ENCODE measurements around the gene DNM2.

The DNM2 gene

DNA sequence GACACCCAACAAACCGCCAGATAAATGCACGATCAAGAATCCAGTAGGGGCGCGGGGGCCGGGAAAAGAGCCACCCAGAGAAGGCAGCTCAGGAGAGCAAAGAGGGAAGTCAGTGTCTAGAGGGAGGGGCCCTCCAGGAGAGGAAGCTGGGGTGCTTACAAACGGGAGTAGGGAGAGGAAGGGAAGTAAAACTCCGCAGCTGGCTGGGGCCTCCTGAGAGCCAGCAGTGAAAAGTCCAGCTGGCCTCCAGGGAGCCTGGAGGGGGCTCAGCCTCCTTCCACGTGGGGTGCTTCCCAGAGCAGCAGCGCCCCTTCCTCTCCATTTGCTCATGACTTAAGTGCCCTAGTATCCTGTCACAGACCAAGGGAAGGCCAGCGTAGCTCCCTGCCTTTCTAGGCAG lies 66.4 kb downstream of the DNM2 start:
- DNase-seq = no peak

DNA sequence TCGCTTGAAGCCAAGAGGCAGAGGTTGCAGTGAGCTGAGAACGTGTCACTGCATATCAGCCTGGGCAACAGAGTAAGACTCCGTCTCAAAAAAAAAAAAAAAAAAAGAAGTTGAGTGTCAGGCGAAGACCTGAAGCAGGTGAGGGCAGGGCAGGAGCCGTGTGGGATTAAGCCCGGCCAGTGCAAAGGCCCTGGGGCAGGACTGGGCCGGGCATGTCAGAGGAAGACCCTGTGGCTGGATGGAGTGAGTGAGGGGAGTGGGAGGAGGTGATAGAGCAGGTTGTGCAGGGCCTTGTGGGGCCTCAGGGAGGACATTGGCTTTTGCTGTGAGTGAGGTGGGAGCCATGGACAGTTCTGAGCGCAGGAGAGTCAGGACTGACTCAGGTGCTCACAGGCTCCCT lies 70.3 kb downstream of the DNM2 start:
- DNase-seq = no peak

DNA sequence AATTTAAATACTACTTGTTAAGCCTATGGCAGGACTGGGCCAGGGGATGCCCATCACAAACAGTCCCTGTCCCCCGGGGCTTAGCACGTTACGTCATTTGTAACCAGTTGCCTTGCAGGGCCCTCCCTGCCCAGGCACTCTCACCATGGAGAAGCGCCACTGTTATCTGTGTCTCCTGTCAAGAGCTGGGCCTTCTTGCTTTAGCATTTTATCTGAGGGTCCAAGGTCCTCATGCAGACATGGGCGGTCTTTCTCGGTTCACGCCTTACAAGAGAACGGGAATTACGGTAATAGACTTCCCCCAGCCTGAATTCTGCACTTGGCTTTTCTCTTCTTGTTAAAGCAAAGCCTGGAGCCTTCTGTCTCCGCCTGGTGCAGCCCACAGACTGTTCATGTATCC lies 72.0 kb downstream of the DNM2 start:
- no peak for DNase-seq

DNA sequence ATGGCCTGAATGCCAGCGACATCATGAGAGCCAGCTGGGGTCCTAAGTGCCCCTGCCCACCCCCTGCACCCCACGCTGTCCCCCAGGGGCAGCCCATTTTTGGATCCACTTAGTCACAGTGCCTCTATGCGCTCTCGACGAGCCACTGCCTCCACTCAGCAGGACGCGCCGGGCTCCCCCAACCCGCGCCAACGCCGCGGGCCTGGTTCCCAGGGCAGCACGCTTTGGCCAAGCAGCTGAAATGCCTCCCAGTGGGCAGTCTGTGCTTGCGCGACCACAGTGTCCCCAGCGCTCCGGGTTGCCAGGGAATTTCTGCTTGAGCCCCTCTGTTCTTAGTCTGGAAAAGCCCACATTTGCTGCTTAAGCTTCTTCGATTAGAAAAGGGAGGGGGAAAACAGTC lies 78.8 kb downstream of the DNM2 start:
- DNase-seq = no peak

DNA sequence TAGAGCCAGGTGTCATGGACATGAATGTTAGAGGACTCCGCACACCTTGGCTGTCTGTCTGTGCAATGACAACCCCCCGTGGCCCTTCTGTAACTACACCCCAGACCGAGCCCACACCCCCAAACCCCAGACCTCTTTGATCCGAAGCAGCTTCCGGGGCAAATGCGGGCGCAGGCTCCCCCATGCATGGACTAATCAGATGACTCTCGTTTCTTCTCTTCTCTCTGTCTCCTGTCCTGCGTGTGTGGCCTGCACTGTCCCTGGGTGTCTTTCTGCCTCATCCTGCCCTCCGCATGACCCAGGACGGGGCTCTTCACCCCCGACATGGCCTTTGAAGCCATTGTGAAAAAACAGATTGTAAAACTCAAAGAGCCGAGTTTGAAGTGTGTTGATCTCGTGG lies 79.2 kb downstream of the DNM2 start:
- no peak for DNase-seq

DNA sequence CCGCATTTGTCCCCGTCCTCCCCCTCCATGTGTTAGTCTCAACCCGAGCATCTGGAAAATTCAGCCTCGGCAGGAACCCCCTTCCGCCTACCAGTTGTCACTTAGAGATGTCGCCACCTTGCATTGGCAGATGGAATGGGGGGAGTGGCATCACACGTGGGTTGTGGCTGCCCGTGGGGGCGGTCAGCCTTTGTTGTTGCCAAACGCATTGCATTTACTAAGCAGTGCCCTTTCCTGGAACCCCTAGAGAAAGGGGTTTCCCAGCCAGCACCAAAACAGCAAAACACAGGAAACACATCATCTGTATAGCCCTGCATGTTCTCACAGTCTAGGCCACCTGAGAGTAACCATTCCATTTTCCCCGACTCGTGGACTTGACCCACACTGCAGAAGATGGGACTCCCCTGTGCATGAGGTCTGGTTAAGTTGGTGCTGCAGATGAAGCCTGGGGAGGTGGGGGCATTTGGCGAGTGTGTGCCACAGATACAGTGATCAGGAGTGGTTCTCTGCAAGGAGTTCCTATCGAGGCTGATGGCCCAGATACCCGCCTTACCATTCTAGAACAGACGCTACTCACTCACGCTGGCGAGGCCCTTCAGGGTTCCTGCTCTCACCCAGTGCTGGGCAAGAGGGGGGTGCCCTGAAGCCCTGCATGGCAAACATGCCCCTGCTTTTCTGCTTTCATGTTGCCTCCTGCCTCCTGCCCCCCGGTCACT lies 79.8 kb downstream of the DNM2 start:
- DNase-seq = no peak

DNA sequence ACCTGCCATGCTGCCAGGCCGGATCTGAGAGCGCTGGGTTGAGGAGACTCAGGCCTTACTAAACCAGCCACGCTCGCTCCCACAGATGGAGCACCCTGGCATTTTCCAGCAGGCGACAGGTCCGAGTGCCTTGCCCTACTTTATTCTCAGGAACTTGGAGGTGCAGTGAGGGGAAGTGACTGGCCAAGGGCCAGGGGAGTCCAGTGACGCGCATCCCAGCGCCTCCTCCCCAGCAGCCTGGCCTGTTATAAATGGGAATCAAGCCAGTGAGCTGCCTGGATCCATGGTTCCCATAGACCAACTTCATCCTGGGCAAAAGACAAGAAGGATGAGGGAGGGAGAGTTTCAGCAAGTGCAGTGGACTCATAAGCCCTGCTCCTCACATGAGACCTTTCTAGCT lies 82.6 kb downstream of the DNM2 start:
- no peak for DNase-seq

DNA sequence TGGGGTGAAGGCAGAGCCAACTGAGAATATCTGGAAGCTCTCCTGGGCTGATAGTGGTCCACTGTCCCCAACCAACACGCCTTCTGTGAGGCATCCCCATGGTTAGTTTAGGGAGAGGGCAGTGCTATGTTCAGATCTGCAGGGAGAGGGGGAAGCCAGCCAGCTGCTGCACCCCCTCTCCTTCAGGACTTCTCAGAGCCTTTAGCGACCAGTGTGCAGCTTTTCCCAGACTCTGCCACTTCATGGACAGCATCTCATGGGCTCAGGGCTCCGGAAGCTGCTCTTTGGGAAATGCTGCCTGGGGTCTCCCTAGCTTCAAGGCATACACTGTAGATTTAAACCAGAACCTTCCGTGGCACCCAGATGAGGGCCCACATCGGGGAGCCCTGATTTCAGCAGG lies 84.6 kb downstream of the DNM2 start:
- no peak for DNase-seq

DNA sequence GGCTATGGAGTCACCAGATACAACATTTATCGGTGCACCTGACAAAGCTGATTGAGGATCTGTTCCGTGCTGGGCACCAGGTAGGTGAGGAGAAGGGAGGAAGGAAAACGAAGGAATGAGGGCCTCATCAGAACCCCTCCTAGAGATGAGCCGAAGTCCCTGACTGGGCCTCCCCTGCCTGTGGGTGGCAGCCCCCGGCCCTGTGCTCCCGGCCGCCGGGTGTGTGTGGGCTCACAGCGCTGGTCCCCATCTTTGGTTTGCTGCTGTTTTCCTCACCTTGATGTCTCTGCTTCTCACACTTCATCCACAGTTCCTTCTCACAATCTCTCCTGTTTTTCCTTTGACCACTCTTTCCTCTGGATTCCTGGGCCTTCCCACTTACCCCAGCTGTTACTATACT lies 85.4 kb downstream of the DNM2 start:
- DNase-seq = no peak

DNA sequence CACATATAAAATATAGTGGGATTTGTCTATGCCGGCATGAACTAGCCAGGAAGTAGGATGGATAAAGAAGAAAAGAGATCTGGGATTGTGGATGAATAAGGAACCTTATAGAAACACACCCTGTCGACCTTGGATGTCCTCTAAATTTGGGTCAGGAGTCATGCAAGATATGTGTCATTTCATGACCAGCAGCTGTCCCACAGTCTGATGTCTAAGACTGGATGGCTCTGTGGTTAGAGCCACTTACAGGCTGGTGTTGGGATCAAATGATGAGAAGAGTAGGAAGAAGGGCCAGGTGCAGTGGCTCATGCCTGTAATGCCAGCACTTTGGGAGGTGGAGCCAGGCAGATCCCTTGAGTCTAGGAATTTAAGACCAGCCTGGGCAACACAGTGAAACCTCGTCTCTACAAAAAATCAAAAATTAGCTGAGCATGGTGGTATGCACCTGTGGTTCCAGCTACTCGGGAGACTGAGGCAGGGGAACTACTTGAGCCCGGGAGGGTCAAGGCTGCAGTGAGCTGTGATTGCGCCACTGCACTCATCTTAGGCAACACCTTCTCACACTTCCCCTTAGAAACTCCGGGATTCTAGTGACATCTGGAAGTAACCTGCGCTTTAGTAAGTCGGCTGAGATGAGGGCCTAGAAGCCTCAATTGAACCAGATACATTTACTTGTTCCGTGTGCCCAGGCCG lies 87.3 kb downstream of the DNM2 start:
- DNase-seq = no peak

DNA sequence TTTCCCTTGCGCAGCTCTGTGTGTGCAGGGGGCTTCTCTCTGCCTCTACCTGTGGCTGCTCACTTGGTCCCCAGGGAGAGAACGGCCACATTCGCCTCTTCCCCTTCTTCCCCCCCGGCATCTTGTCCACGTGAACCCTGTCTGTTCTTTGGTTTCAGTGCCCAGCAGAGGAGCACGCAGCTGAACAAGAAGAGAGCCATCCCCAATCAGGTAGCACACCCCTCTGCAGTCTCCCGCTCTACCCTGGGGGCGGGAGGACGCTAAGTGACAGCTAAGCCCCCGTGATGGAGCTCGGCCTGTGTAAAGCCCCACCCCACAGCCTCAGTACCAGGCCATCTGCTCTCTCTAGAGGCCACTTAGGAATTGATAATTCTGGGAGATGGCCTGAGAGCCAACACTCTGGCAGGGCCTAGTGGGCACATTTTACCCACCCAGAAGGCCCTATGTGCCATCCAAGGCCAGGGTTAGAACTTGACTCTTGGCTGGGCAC lies 87.9 kb downstream of the DNM2 start:
- no peak for DNase-seq

DNA sequence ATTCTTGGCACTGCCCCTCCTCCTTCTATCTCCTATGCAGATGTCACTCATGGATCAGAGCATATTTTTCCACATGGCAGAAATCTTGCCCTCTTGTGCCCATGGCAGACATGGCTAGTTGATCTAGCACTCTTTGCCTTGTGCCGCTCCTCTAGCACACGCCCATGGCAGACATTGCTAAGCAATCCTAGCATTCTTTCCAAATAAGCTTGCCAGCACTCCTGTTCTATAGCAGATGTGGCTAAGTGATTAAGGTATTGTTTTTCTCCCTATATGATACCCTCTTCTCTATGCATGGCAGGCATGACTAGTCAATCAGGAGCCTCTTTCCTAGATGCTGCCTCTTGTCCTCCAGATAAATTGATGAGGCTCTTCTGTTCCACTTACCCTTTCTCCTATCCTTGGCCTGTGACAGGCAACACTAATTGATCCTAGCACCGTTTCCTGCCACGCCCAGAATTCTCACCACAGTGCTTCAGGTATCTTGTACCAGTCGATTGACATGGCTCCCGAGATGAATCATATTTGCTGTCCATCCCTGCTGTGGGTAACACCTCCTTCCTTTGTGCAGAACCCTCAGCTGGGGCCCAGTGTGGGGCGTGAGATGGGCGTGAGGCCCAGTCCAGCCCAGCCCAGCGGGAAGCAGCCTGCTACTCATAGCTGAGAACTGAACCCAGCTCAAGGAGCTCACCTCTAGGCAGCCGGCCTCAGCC lies 91.2 kb downstream of the DNM2 start:
- no peak for DNase-seq

DNA sequence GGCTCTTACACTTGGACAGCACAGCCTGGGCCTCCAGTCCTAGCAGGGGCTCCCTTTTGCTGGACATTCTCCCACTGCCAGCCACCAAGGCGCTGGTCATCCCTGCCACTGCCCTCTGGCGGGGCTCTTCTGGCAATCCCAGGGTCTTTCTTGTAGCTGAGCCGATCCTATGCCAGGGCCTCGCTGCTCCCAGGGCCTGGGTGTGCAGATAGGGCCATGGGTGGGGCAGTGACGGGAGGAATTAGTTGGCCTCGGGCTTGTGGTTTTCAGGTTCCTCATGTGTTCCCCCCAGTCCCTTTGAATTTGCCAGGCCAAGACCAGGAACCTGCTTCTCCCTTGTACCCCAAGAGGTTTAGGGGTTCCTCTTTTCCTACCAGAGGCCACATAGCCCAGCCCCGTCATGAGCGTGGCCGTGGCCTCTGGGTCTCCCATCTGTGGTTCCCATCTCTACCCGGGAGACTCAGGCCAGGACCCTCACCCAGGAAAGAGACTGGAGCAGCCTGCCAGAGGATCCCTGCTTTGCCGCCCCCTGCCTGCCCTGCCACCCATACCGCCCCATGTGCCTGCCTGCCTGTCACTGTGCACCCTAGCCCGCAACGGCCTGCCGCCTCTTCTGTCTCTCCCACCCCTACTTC lies 91.9 kb downstream of the DNM2 start:
- DNase-seq = no peak

DNA sequence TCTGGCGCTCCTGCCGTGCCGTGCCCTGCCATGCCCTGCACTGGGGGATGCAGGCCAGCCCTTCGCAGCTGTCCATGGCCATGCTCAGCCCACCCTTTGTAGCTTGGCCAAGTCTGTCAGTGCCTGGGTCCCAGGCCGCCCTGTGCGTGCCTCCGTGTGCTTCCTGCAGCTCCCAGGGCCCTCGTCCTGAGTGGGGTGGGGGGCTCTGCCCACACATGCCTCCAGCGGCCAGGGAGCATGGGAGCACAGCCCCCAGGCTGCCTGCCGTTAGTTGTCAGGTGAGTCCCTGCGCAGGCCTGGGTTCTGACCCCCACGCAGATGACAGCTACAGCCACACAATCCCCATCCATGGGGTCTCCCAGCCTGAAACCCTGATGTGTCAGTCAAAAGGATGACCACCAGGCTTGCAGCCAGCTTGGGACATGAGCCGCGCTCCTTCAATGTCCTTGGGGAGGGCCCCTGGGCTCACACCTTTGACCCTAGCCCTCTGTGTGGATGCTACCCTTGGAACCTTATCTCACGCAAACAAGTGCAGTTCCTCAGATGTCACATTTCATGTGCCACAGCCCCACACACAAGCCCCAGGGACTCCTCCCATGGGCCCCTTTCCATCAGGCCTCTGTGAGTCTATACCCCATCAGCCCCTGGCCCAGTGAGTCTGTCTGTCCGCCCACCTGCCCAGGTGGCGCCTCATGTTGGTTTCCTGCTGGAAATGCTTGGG lies 93.7 kb downstream of the DNM2 start:
- DNase-seq = no peak

DNA sequence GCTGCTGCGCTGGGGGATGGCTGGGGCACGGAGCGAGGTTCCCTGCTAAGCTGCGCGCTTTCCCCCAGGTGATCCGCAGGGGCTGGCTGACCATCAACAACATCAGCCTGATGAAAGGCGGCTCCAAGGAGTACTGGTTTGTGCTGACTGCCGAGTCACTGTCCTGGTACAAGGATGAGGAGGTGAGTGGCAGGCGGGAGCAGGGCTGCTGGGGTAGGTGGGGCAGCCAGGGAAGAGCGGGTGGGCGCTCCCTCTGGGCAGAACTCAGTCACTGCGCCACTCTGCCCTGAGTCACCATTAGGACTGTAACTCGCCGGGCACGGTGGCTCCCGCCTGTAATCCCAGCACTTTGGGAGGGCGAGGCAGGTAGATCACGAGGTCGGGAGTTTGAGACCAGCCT lies 94.3 kb downstream of the DNM2 start:
- DNase-seq = no peak

DNA sequence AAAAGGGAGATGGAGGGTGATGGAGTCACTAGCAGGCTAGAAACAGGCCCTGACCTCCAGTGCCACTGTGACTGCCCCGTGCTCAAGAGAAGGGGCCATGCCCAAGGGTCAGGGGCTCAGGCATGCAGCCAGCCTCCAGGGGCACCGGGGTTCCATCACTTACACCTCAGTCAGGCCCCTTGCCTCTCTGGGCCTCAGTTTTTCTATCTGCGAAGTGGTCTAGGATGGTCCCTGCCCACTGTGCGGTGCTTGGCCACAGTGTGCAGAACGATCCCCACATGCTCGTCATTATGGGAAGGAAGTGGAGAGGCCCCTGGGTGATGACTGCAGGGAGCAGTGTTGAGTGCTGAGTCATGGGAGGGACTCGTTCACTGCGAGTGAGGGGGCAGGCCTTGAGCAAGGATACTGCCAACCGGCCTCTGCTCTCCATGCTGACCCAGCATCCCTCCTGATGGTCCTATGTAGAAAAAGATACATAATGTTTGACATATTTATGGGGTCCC lies 95.1 kb downstream of the DNM2 start:
- DNase-seq = no peak

DNA sequence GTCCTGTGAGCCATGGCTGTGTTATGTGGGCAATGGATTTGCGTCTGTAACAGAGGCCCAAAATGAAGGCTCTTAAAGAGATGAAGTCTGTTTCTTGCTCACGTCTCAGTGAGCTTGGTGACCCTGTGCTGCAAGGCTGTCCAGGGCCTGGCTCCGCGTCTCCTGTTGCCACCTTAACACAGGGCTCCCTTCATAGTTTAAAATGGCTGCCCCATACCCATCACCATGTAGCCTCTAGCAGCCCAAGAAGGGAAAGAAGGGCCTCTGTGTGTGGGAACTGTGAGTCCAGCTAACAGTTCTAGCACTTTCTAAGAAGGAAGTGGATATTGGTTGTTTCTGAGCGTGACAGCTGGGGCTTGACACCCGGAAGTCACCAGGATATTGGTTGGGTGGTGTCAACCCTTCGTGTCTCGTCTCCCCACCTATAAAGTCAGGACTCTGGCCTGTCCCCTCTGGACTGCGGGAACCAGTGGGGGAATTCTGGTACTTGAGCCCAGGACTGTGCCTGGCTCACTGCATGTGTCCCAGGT lies 97.2 kb downstream of the DNM2 start:
- no peak for DNase-seq

DNA sequence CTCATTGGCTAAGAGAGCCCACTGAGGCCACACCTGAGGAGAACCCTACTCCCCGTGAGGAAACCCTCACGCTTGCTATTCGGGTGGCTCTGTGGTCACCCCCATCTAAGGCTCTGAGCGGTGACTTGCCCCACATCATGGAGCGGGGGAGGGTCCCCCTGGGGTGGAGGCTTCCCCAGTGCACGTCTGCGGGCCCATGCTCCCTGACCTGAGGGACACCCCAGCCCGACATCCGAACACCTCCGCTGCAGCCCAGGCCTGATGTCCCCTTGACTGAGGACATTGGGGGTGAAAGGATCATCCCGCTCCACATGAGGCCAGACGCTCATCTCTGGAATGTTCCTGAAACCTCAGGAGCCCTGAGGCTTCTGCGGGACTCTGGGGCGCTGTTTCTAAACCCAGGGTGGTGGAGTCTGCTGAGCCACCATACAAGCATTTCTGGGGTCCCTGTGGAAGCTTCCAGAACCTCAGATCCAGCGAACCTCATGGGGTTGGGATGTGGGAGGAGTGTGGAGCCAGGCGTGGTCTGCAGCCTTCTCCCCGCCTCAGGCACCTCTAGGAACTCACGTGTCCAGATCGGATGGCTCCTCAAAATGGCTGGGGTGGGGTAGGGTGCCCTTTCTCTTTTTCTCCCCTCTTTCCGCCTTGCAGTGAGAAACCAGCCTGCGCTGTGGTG lies 98.2 kb downstream of the DNM2 start:
- no peak for DNase-seq

DNA sequence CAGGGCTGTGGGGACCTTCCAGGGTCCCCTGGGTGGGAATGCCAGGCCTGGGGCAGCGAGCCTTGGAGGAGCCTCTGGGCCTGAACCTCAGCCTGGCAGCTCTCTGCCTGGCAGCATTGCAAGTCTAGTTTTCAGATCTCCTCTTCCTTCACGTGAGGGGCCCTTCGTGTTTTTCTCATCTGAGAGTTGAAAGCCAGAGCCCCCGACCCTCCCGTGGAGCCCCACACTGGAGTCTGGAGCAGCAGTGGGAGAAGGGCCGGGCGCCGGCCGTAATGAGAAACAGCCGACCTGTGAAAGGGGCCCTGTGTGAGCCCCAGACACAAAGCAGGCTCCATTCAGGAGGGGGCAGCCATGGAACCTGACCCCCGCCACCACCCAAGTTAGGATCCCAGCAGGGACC lies 98.8 kb downstream of the DNM2 start:
- DNase-seq = no peak

DNA sequence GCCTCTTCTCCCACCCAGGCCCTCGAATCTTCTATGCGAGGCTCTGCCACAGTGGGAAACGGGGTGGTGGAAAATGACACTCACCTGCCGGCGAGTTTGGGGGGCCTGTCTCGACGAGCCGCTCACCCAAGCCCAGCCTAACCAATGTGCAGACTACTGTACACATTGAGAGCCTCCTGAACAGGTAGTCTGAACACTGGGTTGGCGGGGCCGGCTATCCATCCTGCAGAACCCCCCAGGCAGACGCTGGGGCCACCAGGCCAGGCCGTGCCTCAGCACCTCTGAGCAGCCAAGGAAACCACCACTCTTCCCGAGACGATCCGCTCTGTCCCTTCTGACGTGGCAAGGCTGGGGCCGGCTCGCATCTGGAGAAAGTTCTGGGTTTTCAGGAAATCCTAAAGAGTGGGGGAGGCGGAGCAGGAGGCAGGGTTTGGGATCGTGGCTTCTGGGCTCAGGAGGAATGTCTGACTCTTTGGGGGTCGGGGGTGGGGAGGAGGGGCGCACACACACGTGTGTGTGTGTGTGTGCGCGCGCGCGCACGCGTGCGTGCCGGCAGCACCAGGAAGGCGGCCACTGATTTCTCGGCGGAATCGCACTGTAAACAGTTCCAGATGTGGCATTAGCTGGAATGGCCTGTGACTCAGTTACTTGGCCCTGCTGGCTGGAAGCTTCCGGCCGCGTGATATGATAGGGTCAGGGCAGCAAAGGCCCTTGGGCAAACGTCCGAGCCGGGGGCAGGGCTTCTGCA lies 99.6 kb downstream of the DNM2 start:
- DNase-seq = no peak

Data from NCI-H187 (cell line).